ENCODE results near the gene TM9SF3. TPM values are rescaled to one million over a fixed set of nuclear protein-coding genes. Genes with fewer than 3 reads are reported as not detected.

TM9SF3 gene
- total RNA-seq, 1 donor from 2014 or later: 192 TPM

- no peak for TF ChIP-seq CTCF (IDR thresholded peaks at IDR 0.05)
- Mint-ChIP-seq H3K9me3 (ENCODE audit: low read depth) (no peaks in the 10 kb centered on the region), H3K4me3 (ENCODE audit: unreplicated experiment) (no peak overlapping the region), H3K4me1 (ENCODE audit: low read depth) (peaks cover 21% of the 10 kb centered on the region), H3K27me3 (ENCODE audit: low read depth) (no peaks in the 10 kb centered on the region), H3K27ac (ENCODE audit: unreplicated experiment) (no peak overlapping the region), H3K36me3 (ENCODE audit: low read depth) (peaks cover 10% of the 10 kb centered on the region)
- no peak for DNase-seq (ENCODE audit: low spot score)
These were observed 30.1 kb upstream of the TM9SF3 start for GRCh38 chr10:96616961-96617360.

- no peak for DNase-seq (ENCODE audit: low spot score)
- Mint-ChIP-seq H3K27me3 (ENCODE audit: low read depth) (no peaks in the 10 kb centered on the region), H3K36me3 (ENCODE audit: low read depth) (peaks cover 6% of the 10 kb centered on the region), H3K4me1 (ENCODE audit: low read depth) (peaks cover 16% of the 10 kb centered on the region), H3K27ac (ENCODE audit: unreplicated experiment) (peak overlapping the region; percentile 42), H3K4me3 (ENCODE audit: unreplicated experiment) (no peak overlapping the region), H3K9me3 (ENCODE audit: low read depth) (no peaks in the 10 kb centered on the region)
- TF ChIP-seq CTCF (IDR thresholded peaks at IDR 0.05): no peak
These were observed 27.7 kb upstream of the TM9SF3 start for GRCh38 chr10:96614515-96614914.

GRCh38 chr10:96613576-96613975 lies 26.8 kb upstream of the TM9SF3 start:
- Mint-ChIP-seq H3K27ac (ENCODE audit: unreplicated experiment) (no peak overlapping the region), H3K27me3 (ENCODE audit: low read depth) (no peaks in the 10 kb centered on the region), H3K4me1 (ENCODE audit: low read depth) (peaks cover 13% of the 10 kb centered on the region), H3K9me3 (ENCODE audit: low read depth) (no peaks in the 10 kb centered on the region), H3K36me3 (ENCODE audit: low read depth) (peaks cover 6% of the 10 kb centered on the region), H3K4me3 (ENCODE audit: unreplicated experiment) (no peak overlapping the region)
- DNase-seq (ENCODE audit: low spot score): no peak
- no peak for TF ChIP-seq CTCF (IDR thresholded peaks at IDR 0.05)

- peaks cover 6% of the 10 kb centered on the region for H3K36me3 Mint-ChIP-seq (ENCODE audit: low read depth)
- H3K27ac Mint-ChIP-seq (ENCODE audit: unreplicated experiment): no peak overlapping the region
- no peaks in the 10 kb centered on the region for H3K27me3 Mint-ChIP-seq (ENCODE audit: low read depth)
- DNase-seq (ENCODE audit: low spot score): no peak
- no peaks in the 10 kb centered on the region for H3K9me3 Mint-ChIP-seq (ENCODE audit: low read depth)
- H3K4me1 Mint-ChIP-seq (ENCODE audit: low read depth): peaks cover 12% of the 10 kb centered on the region
- H3K4me3 Mint-ChIP-seq (ENCODE audit: unreplicated experiment): no peak overlapping the region
- TF ChIP-seq CTCF (IDR thresholded peaks at IDR 0.05): no peak
These were observed 25.4 kb upstream of the TM9SF3 start for GRCh38 chr10:96612055-96612830.

GRCh38 chr10:96610817-96611216 lies 24.0 kb upstream of the TM9SF3 start:
- TF ChIP-seq CTCF (IDR thresholded peaks at IDR 0.05): no peak
- Mint-ChIP-seq H3K4me1 (ENCODE audit: low read depth) (peaks cover 25% of the 10 kb centered on the region), H3K36me3 (ENCODE audit: low read depth) (peaks cover 8% of the 10 kb centered on the region), H3K9me3 (ENCODE audit: low read depth) (no peaks in the 10 kb centered on the region), H3K27ac (ENCODE audit: unreplicated experiment) (no peak overlapping the region), H3K4me3 (ENCODE audit: unreplicated experiment) (no peak overlapping the region), H3K27me3 (ENCODE audit: low read depth) (no peaks in the 10 kb centered on the region)
- no peak for DNase-seq (ENCODE audit: low spot score)
